A549 (cell line): ENCODE results near the gene PPP2R2C. TPM values are rescaled to one million over a fixed set of nuclear protein-coding genes. Genes with fewer than 3 reads are reported as not detected.

Source experiments
- ATAC-seq, 2 experiments: fragments of 200-7000 bp in 1 of 2; fragments of >200 bp in 1 of 2; cut with Nextera tagmentation in 1 of 2; cut with Tn5 transposase in 1 of 2; 3 replicates each; pipeline versions ENCODE4 v1.8.0 to v1.9.1; 2018 to 2020; ENCODE audit warnings: mild to moderate bottlenecking in 1 of 2, moderate library complexity in 1 of 2
- CTCF ChIA-PET: fragments of 300-600 bp; sonication (Branson Sonifier 250); formaldehyde crosslinking; extraction: SDS; loops from one replicate; lab custom pipeline; 2021; ENCODE audit warnings: antibody characterized with exemption, inconsistent platforms; lab: Yijun Ruan, JAX
- POLR2A ChIA-PET: fragments of 350-600 bp; formaldehyde crosslinking; extraction: SDS; loops from one replicate; lab custom pipeline; 2021; ENCODE audit warnings: antibody characterized with exemption, inconsistent platforms; lab: Yijun Ruan, JAX
- DNase-seq, 2 experiments: peaks; one replicate each; pipeline versions ENCODE4 v3.0.0 to v3.0.0-alpha.2; 2011 to 2016; ENCODE audit warnings: low read depth in 1 of 2, low spot score in 1 of 2
- FAIRE-seq: peaks from 2 replicates; lab custom pipeline; 2011; peaks lifted over from hg19 to GRCh38; lab: Jason Lieb, UNC
- H3K27ac ChIP-seq, 2 experiments: fragments of >200 bp; sonication (Bioruptor Twin); formaldehyde crosslinking; 3 replicates each; pipeline ENCODE4 v1.5.1; 2016 to 2017
- H3K4me1 ChIP-seq: fragments of >200 bp; sonication (Bioruptor Twin); formaldehyde crosslinking; 3 replicates; pipeline ENCODE4 v1.6.1; 2016
- H3K4me2 ChIP-seq: fragments of >200 bp; sonication (Bioruptor Twin); formaldehyde crosslinking; 3 replicates; pipeline ENCODE4 v1.6.1; 2016
- H3K4me3 ChIP-seq: fragments of >200 bp; sonication (Bioruptor Twin); formaldehyde crosslinking; 3 replicates; pipeline ENCODE4 v1.5.1; 2016
- H3K9me3 ChIP-seq: fragments of >200 bp; sonication (Bioruptor Twin); formaldehyde crosslinking; 3 replicates; pipeline ENCODE4 v1.6.1; 2016
- ATOH8 ChIP-seq: fragments of 250-450 bp; sonication (Bioruptor Pico); IDR thresholded peaks from 2 replicates; pipeline ENCODE4 v1.5.0; 2020; ENCODE audit warnings: low read depth, mild to moderate bottlenecking, moderate library complexity
- CEBPB ChIP-seq, 2 experiments: fragments of >200 bp in 1 of 2; sonication (Bioruptor Twin) in 1 of 2; formaldehyde crosslinking in 1 of 2; IDR thresholded peaks; 2 replicates each; pipeline ENCODE4 v1.6.1; 2012 to 2016
- CTCF ChIP-seq: fragments of >200 bp; sonication (Bioruptor Twin); formaldehyde crosslinking; IDR thresholded peaks from 3 replicates; pipeline ENCODE4 v1.5.1; 2016
- ESRRA ChIP-seq: fragments of 150-350 bp; IDR thresholded peaks from 2 replicates; pipeline ENCODE4 v1.6.1; 2014; ENCODE audit warnings: mild to moderate bottlenecking, low read length, borderline replicate concordance
- FOSB ChIP-seq: fragments of 250-450 bp; sonication (Bioruptor Pico); IDR thresholded peaks from 2 replicates; pipeline ENCODE4 v1.5.0; 2020; ENCODE audit warnings: mild to moderate bottlenecking, moderate library complexity
- FOSL2 ChIP-seq, 2 experiments: fragments of 450-650 bp in 1 of 2; fragments of >200 bp in 1 of 2; sonication (Bioruptor Twin) in 1 of 2; formaldehyde crosslinking; IDR thresholded peaks; 2 replicates each; pipeline versions ENCODE4 v1.5.0 to v1.6.1; 2016 to 2020; ENCODE audit warnings: mild to moderate bottlenecking in 1 of 2, moderate library complexity in 1 of 2
- GATA3 ChIP-seq: IDR thresholded peaks from 2 replicates; pipeline ENCODE4 v1.6.1; 2012; ENCODE audit warnings: borderline replicate concordance
- HDAC2 ChIP-seq: fragments of 200-600 bp; sonication (generic); IDR thresholded peaks from 2 replicates; pipeline ENCODE4 v1.6.1; 2016
- HMGXB4 ChIP-seq: fragments of 250-450 bp; sonication (Bioruptor Pico); IDR thresholded peaks from 2 replicates; pipeline ENCODE4 v1.5.0; 2021; ENCODE audit warnings: mild to moderate bottlenecking, moderate library complexity, borderline replicate concordance
- MYC ChIP-seq: IDR thresholded peaks from 2 replicates; pipeline ENCODE4 v1.6.1; 2012; ENCODE audit warnings: mild to moderate bottlenecking, inconsistent platforms, low read length, improper control_type of control experiment, borderline replicate concordance
- NR3C1 ChIP-seq: fragments of >200 bp; sonication (Bioruptor Twin); formaldehyde crosslinking; IDR thresholded peaks from 3 replicates; pipeline ENCODE4 v1.6.1; 2017
- PBX3 ChIP-seq: IDR thresholded peaks from 2 replicates; pipeline ENCODE4 v1.6.1; 2012
- POLR2AphosphoS2 ChIP-seq: conservative IDR thresholded peaks from 2 replicates; pipeline ENCODE4 v1.6.1; 2012; ENCODE audit warnings: low read length, improper control_type of control experiment, inconsistent platforms
- REST ChIP-seq: fragments of 200-600 bp; sonication (generic); IDR thresholded peaks from 2 replicates; pipeline ENCODE4 v1.6.1; 2016; ENCODE audit warnings: antibody characterized with exemption, mild to moderate bottlenecking, moderate library complexity
- TFCP2L1 ChIP-seq: fragments of 250-450 bp; sonication (Bioruptor Pico); IDR thresholded peaks from 2 replicates; pipeline ENCODE4 v1.5.0; 2021; ENCODE audit warnings: mild to moderate bottlenecking
- USF2 ChIP-seq: fragments of 450-650 bp; IDR thresholded peaks from 2 replicates; pipeline ENCODE4 v1.6.1; 2014; ENCODE audit warnings: antibody characterized with exemption
- ZFP36 ChIP-seq: fragments of 450-650 bp; IDR thresholded peaks from 2 replicates; pipeline ENCODE4 v1.6.1; 2014; ENCODE audit warnings: borderline replicate concordance; ENCODE audit not compliant: partially characterized antibody
- ZNF302 ChIP-seq: fragments of 250-450 bp; sonication (Bioruptor Pico); IDR thresholded peaks from 2 replicates; pipeline ENCODE4 v1.9.0; 2021; ENCODE audit warnings: inconsistent platforms, mild to moderate bottlenecking, moderate library complexity
- WGBS: methylation state at CpG from one replicate; pipeline ENCODE4 v1.1.6; 2017; ENCODE audit errors: missing lambda C conversion rate; 5-methylcytosine and 5-hydroxymethylcytosine counted together
- polyA plus RNA-seq, 4 experiments: library from polyadenylated mRNA; depleted of rRNA in 3 of 4; stranded (reverse); fragments of >200 nt; fragmentation: RNase III in 1 of 4; extraction: RNeasy Plus Mini Kit Qiagen cat#74134 plus additional on column Dnase treatment in 1 of 4; gene quantifications; 2 replicates in 3 of 4; 3 replicates in 1 of 4; pipeline ENCODE4 v1.2.3, GENCODE V29; 2011 to 2017

Gene PPP2R2C
- polyA plus RNA-seq, 2 of the 4 experiments (the other 2 are of a cell fraction): 23.9 to 29.4 TPM

- H3K9me3 ChIP-seq: no peaks in the 10 kb centered on the region; the same call in 2 of the 3 replicates
- peaks cover 22% of the 10 kb centered on the region for H3K4me1 ChIP-seq
- WGBS: 89% methylated on average over 8 of the region's 11 CpGs
- DNase-seq (no peak), ATAC-seq (no peak), FAIRE-seq (no peak)
- ChIA-PET POLR2A (no interaction called here), CTCF (no interaction called here)
- no peak overlapping the region for H3K27ac ChIP-seq
- H3K4me2 ChIP-seq: no peak overlapping the region
- TF ChIP-seq REST: no peak
- TF ChIP-seq USF2: no peak
- no peak for TF ChIP-seq PBX3
- TF ChIP-seq ESRRA: no peak
- TF ChIP-seq MYC: no peak
- no peak for TF ChIP-seq HMGXB4 (CRISPR knock-in tag)
- TF ChIP-seq ZFP36: no peak
- TF ChIP-seq TFCP2L1 (CRISPR knock-in tag): no peak
- no peak for TF ChIP-seq NR3C1
- no peak for TF ChIP-seq GATA3
- TF ChIP-seq ZNF302: no peak
- TF ChIP-seq FOSL2 (IDR thresholded peaks at IDR 0.05): no peak
- no peak for TF ChIP-seq FOSL2 (CRISPR knock-in tag; IDR thresholded peaks at IDR 0.05)
- TF ChIP-seq CTCF: no peak
- no peak for TF ChIP-seq HDAC2
- no peak for TF ChIP-seq FOSB (CRISPR knock-in tag)
- no peak for TF ChIP-seq CEBPB (IDR thresholded peaks at IDR 0.05)
- TF ChIP-seq ATOH8 (CRISPR knock-in tag): no peak
- TF ChIP-seq POLR2AphosphoS2: no peak
- H3K4me3 ChIP-seq: no peak overlapping the region
Observed at GRCh38 chr4:6463311-6464289, 8.8 kb downstream of the PPP2R2C start.
